HG03280 (cell line): ENCODE measurements around the gene ANXA4.
"Not testable (repeated sequence)": the region's sequence is repeated elsewhere in the genome, so short reads cannot be mapped to it uniquely, and the experiment has no call there.

Source experiments
- ATAC-seq: cut with Tn5 transposase; IDR thresholded peaks from one replicate; pipeline ENCODE4 v1.9.1; 2021; ENCODE audit warnings: mild to moderate bottlenecking, moderate library complexity; ENCODE audit not compliant: unreplicated experiment

The ANXA4 gene

DNA sequence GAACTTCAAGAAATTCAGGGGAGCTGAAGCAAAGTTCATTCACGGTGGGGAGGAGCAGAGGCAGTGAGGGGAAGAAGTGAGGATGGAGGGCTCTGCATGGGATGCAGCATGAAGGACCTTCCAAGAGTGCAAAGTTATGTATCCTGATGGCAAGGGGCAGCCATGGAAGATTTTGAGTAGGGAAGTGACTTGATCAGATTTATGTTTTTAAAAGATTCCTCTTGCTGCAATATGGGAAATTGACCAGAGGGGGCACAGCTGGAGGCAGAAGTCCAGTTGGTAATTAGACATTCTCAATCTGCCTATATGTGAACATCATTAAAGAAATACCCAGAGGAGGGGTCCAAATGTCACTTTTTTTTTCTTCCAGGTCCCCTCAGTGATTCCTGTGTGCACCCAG, 21.5 kb upstream of the ANXA4 start:
- no peak for ATAC-seq

- no peak for ATAC-seq
Observed at GRCh38 chr2:69721022-69721421, 20.9 kb upstream of the ANXA4 start.

DNA sequence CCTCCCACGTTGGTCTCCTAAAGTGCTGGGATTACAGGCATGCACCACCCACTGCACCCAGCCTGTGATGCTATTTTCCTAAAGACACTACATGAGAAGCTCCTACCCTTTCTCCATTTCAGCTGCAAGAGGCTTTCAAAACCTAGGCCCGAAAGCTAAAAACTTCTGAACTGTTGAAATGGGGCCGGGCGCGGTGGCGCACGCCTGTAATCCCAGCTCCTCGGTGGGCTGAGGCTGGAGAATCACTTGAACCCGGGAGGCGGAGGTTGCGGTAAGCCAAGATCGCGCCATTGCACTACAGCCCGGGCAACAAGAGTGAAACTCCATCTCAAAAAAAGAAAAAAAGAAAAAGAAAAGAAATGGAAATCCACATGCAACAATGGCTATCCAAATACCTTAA, 18.1 kb upstream of the ANXA4 start:
- no peak for ATAC-seq

- ATAC-seq, result peak; percentile 59
Observed at GRCh38 chr2:69724540-69725159, 17.3 kb upstream of the ANXA4 start.

DNA sequence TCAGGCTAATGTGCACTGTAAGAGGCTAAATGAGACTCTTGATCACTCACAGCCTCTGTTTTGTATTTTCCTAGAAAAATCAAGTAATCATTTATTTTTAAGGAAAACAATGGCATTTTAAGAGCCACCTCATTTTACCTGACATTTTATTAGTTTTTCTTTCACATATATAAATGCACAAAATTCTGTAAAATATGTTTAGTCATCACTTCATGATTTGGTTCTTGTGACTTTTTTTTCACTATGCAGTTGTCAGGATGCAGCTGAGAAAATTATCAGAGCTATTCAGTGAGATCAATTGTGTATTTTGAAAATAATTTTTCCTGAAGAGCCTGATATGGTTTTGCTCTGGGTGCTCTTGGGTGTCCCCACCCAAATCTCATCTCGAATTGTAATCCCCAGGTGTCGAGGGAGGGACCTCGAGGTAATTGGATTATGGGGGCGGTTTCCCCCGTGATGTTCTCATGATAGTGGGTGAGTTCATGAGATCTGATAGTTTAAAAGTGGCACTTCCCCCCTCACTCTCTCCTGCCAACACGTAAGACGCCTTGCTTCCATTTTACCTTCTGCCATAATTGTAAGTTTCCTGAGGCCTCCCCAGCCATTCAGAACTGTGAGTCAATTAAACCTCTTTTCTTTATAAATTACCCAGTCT, 16.1 kb upstream of the ANXA4 start:
- ATAC-seq, result no peak

DNA sequence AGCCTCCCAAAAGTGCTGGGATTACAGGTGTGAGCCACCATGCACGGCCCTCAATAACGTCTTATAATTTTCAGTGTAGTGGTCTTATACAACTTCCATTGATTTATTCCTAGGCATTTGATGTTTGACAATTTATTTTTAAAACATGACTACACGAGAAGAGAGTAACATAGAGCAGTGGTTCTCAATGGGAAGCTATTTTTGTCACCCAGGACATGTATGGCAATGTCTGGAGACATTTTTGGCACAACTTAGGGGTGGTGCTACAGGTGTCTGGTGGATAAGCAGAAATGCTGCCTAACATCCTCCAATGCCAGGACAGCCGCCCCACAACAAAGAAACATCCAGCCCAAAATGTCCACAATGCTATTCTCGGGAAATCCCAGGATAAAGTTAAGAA, 12.7 kb upstream of the ANXA4 start:
- ATAC-seq, result no peak

- no peak for ATAC-seq
Observed at GRCh38 chr2:69729781-69730180, 12.2 kb upstream of the ANXA4 start.

GRCh38 chr2:69731147-69731970, 10.6 kb upstream of the ANXA4 start:
- no peak for ATAC-seq

- ATAC-seq, result no peak
Observed at GRCh38 chr2:69733342-69734034, 8.4 kb upstream of the ANXA4 start.

- ATAC-seq, result no peak
Observed at GRCh38 chr2:69734035-69734611, 7.8 kb upstream of the ANXA4 start.

DNA sequence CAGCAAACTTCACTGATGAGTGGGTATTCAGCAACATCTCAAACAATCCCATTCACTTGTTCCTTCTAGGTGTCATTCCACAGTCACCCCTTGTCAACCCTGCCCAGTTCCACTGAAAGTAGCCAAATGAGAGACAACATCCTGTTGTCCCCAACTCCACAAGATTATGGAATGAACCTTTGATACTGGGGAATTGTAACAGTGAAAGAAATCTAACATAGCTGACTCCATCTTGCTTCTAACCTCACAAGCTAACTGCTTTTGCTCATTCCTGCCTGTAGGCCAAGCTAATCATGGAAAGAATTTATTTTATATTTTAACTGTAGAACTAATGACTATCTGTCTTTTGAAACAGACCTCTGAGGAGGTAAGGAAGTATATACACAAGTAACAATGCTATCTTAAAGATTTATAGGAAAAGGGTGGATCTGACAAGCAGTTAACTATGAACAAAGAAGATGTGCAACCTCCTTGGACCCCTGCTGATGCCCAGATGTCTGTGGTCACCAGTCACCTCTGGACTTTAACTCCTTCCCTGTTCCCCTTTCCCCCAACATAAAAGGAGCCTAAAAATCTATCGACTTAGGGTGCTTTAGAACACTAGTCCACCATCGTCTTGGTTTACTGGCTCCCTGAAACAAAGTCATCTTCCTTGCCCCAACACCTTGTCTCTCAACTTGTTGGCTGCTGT, 6.9 kb upstream of the ANXA4 start:
- no peak for ATAC-seq

DNA sequence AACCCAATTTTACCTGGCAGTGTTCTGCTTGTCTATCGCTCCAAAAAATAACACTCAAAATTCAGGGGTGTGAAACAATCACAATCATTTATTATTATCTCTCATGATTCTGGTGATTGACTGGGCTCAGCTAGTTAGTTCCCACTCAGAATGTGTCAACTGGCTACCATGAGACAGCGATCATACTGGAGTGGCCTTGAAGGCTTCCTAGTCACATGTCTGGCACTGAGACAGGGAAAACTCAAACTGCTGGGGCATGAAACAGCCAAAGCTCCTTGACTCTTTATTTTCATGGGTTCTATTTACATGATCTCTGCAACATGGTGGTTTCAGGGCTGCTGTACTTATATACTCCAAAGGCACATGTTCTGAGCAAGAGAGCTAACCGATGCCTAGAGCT, 6.2 kb upstream of the ANXA4 start:
- no peak for ATAC-seq

- ATAC-seq, result not testable (repeated sequence)
Observed at GRCh38 chr2:69738149-69738548, 3.8 kb upstream of the ANXA4 start.

DNA sequence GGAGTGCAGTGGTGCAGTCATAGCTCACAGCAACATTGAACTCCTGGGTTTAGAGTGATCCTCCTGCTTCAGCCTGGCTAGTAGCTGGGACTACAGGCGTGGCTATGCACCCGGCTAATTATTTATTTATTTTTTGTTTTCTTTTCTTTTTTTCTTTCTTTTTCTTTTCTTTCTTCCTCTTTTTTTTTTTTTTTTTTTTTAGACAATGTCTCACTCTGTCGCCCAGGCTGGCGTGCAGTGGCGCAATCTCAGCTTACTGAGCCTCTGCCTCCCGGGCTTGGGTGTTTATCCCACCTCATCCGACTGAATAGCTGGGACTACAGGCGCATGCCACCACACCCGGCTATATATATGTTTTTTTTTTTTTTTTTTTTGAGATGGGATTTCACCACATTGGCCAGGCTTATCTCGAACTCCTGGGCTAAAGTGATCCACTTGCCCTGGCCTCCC, 1.4 kb upstream of the ANXA4 start:
- ATAC-seq, result no peak

GRCh38 chr2:69741229-69741574, 732 bp upstream of the ANXA4 start:
- peak; percentile 39 for ATAC-seq

DNA sequence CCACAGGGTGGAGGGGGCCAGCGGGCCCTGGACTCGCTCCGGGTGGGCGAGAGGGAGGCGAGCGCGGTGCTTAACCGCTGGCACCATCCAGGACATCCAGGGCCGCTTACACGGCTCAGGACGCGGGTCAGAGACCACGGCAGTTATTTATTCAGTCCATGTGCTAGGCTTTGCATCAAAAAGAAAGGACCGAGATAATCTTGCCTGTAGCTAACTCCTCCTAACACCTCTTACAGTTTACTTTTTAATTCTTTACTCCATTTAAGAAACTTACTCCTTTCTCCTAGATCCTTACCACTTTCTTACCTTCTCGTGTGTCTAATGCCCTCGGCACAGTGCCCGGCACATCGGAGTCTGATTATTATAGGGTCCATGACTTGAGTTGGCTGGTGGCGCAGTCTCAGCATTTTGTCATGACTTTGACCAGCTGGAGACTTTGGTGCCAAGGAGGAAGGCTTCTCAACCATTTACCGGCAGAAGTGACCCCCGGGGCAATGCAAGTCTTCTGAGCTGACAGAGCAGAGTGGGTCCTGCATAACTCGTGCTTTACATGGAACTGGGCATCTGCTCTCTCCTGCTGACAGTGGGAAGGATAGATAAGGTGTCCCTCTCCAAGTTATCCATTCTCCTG, 503 bp downstream of the ANXA4 start:
- ATAC-seq, result peak; percentile 11

- no peak for ATAC-seq
Observed at GRCh38 chr2:69743847-69744264, 1.9 kb downstream of the ANXA4 start.

- no peak for ATAC-seq
Observed at GRCh38 chr2:69744456-69744855, 2.5 kb downstream of the ANXA4 start.

DNA sequence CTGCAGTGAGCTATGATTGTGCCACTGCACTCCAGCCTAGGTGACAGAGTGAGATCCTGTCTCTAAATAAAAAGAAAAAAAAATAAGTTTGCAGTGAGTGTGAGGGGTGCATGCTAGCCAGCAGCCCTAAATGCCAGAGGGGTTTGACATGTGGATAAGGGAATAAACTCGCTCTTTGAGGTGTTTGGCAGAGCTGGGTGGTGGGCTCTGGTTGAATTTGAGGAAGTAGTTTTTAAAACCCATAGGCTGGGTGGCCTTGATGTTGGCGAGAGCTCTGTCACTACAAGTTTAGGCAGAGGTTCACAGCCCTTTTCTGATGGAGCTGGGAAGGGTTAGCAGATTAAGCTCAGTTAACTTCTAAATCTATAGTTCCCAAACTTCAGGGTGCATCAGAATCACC, 3.1 kb downstream of the ANXA4 start:
- no peak for ATAC-seq

- ATAC-seq, result no peak
Observed at GRCh38 chr2:69750246-69750645, 8.3 kb downstream of the ANXA4 start.
